HG03432 (cell line): ENCODE data around the gene DENND1B.
"Not testable (repeated sequence)": the region's sequence is repeated elsewhere in the genome, so short reads cannot be mapped to it uniquely, and the experiment has no call there.

Experiments used
- ATAC-seq: cut with Tn5 transposase; IDR thresholded peaks from one replicate; pipeline ENCODE4 v1.9.1; 2021; ENCODE audit warnings: mild to moderate bottlenecking, moderate library complexity; ENCODE audit not compliant: unreplicated experiment

DENND1B gene

DNA sequence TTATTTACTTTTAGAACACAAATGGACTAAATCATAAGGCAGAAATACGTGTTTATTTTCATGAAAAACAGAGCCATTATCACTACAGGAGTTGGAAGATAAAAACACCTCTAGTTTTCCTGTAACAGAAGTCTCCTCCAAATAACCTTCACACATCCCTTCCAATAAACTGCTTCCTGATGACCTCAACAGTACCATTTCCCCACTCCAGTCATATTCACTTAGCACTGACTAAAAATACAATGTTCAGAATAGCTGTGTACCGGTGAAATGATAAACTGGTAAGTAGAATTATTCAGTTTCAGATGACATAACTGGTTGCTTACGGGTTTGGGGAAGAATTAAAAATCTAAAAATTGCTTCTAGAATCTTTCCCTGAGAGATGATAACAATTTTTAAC is 137.9 kb downstream of the DENND1B start:
- ATAC-seq = no peak

DNA sequence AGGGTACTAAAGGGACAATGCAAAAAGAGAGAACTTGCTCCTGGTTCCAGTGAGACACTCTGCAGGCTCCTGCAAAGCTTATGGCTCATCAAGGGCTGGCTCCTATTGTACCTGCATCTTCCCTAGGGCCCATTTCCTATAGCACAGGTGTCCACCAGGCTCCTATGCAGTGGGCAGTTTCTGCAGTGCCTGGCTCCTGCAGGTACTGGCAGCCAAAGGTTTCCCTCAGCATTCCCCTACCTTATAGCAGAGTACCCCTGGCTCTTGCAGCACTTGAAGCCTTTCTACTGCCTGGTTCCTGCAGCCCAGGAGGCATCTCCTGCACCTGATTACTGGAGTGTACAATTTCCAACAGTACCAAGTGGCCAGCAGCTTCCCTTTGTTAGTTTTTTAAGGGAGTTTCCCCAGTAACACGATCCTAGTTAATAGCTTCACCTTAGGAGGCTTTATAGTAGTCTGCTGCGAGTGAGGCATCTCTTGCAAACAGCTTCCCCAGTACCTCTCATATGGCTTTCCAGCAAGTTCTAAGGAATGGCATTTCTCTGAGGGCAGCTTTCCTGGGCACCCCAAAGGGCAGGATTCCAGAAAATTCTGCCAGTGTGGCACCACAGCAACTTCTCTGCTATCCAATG is 141.7 kb downstream of the DENND1B start:
- ATAC-seq = no peak

DNA sequence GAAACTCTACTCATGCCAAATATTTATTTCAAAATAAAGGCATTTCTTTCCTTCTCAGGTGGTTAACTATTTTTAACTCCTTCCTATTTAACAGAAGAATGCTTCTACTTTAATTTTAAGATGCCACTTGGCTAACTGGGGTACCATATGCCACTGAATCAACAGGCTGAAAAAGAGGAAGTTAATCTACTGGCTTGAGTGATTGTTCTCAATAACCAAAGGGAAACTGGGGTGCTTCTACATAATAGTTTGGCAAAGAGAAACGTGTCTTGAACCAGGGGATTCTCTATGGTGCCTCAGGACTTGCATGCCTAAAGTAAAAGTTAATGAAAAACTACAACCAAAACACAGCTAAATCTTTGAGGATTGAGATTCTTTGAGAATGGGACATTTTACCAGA is 142.6 kb downstream of the DENND1B start:
- ATAC-seq = no peak

DNA sequence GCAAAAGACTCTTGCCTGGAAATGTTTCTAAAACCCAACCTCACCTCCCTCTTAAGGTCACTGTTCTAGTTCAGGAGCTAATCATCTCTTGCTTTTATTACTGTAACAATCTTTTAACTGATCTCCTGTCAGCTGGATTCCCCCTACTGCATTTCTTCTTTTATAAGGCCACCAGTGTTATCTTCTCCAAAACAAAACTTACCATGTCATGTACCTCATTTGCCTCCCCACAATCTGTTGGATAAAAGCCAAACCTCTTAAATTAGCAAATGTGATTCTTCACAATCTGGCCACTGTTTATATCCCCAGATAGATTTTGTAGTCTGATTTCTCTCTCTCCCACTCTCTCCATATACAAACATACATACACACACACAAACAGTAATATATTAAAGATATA is 143.3 kb downstream of the DENND1B start:
- no peak for ATAC-seq

DNA sequence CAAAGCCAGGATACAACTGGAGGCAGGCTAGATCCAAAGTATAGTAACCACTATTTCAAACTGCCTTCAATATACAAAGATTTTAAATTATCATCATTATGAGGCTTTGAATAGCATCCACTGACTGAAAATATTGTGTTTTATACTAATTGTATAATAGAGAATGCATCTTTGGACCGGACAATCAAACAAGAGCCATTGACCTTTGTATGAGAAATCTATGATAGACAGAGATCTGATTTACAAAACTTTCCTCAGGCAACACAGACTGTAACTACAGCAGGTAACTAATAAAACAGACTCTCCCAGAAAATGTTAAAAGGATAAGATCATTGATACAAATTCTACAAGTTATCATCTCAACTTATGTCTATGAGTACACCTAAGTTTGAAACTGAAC is 152.9 kb downstream of the DENND1B start:
- no peak for ATAC-seq

DNA sequence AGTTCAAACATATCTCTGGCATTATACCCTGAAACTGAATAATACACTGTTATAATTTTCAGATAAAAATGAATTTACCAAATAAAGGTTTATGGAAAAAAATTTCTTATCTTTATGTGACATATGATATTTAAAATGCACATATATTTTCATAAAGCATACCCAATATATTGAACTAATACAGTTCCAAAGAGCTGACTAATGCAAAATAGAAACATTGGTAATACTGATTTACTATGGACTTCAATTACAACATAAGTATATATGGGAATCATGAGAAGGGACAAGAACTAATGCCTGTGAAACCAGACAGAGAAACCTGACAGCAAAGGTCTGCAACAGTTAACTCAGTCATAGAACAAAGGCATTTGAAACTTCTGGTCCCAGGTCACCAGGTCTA is 153.5 kb downstream of the DENND1B start:
- ATAC-seq = no peak

DNA sequence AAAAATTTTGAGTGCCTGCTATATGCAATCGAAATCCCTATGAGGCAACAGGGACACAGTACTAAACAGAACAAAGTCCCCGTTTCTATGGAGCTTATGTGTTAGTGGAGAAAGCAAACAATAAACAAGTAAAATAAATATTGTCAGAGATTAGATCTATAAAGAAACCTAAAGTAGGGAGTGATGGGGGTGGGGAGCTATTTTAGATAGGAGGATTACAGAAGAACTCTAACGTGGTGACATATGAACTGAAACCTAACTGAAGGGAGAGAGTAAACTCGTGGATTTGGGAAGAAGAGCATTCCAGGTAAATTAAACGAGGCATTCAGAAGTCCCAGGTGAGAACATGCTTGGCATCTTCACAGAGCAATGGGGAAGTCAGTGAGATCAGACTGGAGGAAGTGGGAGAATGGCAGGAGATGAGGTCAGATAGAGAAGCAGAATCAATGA is 154.5 kb downstream of the DENND1B start:
- ATAC-seq = no peak

DNA sequence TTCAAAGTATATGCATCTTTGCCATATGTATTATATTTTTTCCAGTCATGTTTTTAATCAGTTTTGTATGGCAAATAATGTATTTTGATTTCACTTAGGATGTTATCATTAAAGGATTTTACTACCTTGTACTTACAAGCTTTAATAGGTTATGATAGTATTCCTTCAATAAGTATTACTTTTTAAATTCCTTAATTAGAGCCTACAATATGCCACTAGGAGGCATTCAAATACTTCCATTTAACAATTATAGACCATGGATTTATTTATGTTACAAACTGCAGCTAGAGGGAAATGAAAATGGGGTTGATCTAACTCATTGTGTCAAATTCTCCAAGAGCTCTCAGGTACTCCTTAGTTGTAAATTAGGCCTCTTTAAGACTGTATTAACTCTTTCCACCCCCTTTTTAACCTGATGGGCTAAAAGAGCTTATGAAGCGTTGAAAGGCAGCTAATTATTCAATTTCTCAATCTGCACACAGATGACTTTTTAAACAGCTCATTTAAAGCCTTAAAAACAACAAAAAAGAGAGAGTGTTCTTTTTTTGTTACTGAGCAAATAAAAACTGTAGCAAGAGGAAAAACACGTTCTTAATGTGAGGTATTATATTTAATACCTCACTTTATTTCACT is 156.2 kb downstream of the DENND1B start:
- ATAC-seq = no peak

DNA sequence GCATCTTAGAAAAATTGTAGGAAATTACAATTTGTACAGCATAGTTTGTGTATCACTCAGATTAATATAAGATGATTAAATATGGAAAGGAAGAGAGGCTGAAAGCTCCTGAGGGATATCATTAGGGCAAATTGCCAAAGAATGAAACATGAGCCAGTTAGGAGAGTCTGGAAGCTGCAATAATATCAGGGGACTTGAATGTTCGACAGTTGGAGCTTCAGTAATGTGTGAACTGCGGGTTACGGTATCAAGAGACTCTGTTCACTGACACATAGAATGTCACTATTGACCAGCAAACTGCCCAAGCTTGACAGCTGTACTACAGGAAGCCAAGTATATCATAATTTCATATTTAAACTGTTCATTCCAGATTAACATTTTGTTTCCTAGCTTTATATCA is 157.2 kb downstream of the DENND1B start:
- no peak for ATAC-seq

DNA sequence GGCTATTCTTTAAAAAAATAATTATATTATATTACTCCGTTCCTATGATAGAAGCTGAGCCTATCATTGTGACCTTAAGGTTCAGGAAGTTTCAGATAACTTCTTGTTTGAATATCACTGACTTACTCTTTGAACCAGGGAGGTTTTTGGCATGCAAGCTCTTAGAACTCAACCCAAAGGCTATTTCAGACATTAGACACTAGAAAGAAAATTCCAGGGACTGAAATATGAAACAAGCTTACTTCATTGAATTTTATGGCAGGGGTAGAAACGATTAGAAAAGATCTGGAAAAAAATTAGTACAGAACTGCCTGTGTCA is 159.6 kb downstream of the DENND1B start:
- ATAC-seq = no peak

DNA sequence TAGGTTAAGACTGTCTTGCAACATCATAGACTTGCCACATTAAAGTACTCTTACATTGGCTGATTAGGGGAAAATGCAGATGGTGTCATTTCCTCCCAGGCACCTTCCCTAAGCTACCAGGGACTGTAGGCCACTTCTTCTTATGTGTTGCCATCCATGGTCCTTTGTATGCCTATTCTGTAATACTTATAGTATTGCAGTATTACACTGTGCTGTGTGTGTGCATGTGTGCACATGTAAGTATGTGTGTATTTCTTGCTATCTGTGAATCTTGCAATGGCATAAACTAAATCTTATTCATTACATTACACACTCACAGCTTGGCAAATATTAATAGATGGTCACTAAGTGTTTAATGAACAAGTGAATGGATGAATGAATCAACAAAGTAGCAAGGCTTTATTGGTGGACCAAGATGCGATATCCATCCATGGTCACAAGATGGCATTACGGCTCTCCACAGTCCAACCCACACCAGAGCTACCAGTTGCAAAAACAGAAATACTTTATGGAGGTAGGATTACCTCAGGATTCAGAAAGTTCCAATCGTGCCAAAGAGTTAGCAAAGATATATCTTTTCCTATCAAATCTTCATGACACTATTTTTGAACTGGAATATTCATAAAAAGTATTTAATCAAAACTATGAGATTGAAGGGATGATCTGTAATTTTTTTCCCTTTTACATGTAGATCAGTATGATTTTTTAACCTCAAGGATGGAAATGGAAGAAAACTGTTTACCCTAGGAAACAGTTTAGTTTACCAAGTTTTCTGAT is 160.2 kb downstream of the DENND1B start:
- ATAC-seq = peak; percentile 83

DNA sequence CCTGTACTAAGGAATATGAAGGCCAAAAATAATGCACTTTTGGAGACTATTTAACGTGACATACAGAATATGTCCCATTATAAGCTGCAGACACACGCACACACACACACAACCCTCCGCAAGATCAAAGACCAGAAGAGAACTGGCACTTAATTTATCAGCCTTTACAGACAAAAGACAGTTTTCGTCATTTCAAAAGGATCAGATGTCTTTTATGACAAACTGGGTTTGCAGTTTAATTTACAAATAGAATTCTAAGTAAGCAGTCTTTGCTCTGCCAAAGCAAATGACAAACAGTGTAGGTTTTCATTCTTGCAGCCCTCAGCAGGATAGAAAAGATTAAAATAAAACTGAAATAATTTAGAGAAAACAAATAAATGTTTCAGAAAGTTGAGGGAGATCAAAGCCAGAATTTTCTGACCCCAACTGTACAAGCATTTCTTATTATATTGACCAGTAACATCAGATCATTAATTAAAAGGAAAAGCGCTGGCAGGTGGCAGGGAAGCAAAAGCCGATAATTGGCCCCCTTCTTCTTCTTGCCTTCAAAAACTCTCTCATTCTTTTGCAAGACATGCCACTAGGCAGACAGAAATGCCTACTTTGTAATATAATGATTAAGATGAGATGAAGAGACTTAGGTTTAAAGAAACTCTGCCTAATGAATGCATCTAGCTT is 169.0 kb downstream of the DENND1B start:
- ATAC-seq = no peak

DNA sequence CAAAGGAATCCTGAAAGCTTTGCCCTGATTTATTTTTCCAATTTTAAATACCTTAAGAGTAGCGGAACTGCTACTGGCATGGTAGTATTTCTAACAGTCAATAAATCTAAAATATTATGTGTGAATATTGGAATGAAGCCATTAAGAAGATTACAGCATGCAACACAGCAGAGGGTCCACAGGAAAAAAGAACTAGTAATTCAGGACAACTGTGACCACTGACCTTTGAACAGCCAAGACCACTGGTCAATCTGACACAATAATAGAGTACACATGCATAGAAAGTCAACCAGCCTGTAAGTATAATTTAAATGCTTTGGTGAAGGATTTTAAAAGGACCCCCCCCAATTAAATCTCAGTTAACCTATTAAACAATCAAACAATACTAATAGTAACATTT is 171.0 kb downstream of the DENND1B start:
- ATAC-seq = no peak

DNA sequence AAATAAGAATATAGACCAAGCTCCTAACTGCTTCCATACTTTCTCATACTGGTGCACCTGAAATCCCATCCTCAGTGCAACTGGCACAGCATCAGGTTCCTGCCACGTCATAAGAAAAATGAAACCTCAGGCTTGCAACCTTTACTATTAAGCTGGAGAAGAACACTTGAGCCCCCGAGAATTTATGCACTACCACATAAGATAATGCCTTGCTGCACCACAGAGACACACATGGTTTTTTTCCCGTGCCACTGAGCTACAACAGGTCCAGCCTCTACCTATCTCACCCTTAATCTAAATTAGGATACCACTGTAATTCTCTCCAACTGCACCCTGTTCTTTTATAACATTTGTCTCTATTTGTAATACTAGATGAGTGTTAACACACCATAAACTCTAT is 174.5 kb downstream of the DENND1B start:
- no peak for ATAC-seq

DNA sequence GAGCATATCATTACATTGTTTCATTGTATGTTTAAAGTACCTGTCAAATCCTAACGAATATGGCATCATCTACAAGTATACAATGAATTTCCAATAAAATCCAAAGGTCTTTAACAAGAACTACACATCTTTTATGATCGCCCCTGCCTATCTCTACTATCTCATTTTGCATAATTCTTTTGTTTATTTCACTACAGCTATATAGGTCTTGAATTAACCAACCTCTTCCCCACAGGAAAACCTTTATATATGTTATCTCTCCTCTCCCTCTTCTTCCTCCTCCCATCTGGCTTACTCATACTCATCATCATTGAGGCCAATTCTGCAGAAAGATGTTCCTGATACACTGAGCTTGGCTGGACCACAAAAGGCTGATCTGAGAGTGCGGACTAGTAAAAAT is 175.5 kb downstream of the DENND1B start:
- no peak for ATAC-seq

DNA sequence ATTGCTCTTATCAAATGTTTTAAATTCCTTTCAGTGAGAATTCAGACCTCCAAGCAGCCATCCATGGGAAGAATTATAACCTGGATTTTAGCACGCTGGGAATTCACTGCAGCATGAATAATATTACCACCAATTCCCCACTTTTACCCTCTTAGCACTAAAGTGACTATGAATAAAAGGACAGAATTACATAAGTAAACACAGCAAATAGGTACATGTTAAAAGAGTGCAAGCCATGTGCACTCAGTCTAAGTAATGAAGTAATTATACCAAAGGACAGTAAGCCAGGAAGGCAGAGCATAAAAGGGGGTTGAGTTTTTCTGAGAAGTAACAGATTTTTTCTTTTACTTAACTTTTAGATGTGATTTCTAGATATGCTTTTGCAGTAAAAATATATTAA is 176.3 kb downstream of the DENND1B start:
- no peak for ATAC-seq

DNA sequence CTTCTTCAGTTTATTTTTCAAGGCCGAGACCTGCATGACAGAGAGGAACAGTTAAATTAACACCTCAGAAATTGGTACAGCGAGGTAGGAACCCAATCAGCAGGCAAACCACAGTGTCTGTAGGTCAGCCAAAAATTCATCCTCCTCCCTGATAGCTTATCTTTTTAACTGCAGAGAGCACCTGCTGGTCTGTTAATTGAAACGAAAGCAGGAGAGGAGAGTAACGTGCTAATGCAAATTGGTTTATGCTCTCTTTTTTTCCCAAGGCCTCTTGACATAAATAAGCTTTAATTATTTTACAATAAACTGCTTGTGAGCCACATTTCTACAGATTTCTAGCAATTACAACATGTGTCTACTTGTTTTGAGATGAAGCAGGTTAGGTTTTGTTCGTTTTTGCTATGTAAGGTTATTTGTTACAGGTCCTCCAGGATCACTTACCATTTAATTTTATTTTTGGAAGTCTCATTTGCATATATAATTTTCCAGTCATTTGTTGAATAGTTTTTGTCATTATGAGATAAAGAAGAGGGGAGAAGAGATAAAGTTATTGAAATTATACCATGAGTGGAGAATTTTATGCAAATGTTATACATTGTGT is 179.9 kb downstream of the DENND1B start:
- ATAC-seq = no peak

DNA sequence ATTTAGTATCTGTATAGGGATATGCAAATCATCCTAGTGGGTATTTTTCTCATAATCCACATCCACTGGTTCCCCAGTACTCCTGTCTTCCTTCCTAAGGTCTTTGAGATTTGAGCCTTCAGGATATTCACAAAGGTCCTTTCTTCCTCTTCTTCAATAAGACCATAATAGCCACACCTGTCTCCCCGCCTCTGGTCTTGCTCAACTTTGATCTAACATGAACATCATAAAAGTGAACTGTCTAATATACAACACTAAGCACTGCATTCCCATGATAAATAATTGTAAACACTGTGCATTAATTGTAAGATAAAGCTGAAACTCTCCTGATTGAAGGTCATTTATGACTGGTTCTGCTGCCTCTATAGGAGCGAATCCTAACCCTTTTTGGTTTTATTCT is 184.6 kb downstream of the DENND1B start:
- no peak for ATAC-seq

DNA sequence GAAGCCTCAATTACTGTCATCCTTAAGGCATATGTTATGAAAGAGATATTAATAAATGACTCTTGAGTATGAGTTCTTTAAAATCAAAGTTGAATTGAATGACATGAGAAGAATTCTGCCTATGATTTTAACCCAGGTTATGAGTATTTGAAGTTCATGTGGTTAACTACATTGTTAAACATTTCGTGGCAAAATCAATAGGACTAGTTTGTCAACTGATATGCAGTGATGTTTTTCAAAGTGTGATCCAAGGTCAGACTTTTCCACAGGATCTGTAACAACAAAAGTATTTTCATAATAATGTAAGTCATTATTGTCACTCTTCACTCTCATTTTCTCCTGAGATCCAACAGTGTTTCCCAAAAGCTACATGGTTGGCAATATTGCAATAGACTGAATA is 189.5 kb downstream of the DENND1B start:
- ATAC-seq = no peak

DNA sequence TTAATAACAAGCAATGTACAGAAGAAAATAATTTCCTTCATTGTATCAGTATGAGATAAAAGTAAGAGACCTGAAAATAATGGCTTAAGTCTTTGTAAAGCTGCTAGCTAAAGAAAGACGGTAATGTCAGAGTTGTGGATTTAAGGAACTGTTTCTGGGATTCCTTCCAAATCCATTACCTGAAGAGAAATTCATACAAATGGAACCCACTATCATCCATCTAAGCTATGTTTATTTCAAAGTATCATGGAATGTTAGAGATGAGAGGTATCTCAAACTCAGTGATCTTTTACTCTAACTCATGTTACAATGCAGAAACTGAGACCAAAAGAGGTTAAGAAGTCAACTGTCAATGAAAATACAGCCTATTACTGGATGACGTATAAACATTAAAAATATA is 197.7 kb downstream of the DENND1B start:
- ATAC-seq = no peak

DNA sequence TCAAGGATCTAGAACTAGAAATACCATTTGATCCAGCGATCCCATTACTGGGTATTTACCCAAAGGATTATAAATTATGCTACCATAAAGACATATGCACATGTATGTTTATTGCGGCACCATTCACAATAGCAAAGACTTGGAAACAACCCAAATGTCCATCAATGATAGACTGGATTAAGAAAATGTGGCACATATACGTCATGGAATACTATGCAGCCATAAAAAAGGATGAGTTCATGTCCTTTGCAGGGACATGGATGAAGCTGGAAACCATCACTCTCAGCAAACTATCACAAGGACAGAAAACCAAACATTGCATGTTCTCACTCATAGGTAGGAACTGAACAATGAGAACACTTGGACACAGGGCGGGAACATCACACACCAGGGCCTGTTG is 199.7 kb downstream of the DENND1B start:
- ATAC-seq = not testable (repeated sequence)
